ENCODE data around the gene ACKR3. TPM values are rescaled to one million over a fixed set of nuclear protein-coding genes. Genes with fewer than 3 reads are reported as not detected.

Gene ACKR3
- polyA plus RNA-seq, 3 donors, result 56.8 to 74.6 (median 62.1) TPM

DNA sequence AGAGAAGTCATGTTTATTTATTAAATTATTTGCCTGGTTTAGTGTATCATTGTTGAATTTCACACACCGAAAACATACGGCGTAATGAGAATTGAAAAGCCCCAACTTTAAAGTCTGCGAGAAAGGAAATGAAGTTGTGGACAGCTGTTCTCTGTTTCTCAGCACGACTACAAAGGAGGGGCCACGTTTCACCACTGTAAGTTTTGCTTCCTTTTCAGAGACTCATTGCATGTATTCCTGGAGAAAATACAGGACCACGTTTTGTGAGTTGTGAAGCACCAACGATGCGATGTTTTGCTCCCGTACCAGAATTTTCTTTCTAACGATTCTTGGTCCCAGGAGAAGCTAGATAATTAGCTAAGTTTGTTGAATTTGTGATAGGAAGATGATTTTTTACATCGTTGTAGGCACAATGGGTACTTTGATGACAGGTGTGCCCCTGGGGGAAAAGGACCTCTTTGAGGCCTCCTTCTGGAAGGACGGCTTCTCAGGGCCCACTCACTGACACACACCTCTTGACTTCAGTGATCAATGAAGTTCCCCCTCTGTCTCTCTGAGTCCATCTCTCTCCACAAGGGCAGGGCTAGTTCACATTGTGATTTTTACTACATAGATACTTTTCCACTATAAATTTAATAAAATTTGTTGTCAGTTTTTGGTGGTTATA lies 23.7 kb upstream of the ACKR3 start:
- no peak for DNase-seq

DNA sequence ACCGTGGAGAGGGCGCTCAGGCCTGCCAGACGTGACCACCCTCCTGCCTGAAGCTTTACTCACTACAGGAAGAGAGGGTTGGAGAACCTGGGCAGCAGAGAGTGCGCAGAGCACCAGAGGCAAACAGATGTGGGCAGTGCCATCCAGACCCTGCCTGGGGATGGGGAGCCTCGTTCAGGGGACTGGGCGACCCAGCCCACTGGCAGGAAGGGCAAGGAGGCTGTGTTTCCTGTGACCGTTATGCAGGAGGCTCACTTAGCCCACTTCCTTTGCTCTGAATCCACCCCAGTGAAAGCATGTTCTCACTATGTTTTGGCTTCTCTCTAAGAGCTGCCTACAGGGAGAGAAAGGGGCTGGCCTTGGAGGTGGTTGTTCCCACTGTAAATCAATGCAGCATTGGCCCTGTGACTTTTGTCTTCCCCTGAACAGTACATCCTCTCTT lies 23.0 kb upstream of the ACKR3 start:
- no peak for DNase-seq

GRCh38 chr2:236547725-236548124 lies 21.9 kb upstream of the ACKR3 start:
- DNase-seq, result no peak

DNA sequence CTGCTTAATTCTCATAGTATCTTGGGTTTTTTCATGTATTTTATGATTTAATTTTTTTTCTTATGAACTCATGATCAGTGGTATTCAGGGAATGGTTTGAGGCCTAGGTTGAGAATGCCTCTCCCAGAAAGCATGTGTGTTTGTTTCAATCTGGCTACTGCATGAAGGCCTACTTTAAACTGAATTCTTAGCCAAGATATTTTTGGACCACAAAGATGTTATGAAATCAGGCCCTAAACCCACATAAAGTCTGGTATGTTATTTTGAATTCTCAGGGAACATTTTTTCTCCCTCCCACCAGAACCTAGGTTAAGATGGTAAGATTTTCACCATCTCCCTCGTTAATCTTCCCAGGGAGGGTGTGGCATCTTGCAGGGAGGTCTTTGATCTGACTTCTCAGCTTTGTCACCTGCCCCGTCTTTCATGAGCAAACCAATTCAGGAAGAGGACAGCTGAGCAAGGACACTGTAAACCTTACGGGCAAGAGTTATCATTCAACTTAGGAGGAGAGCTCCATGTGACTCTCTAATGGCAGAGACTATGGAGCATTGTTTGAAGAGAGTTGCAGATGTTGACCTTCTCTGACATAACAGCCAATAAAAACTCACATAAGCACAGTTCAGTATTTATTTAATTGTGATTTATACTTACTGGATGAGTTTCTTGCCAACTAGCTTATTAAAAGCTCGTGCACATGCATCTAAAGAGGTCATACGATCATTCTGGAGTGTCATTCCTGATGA lies 21.3 kb upstream of the ACKR3 start:
- no peak for DNase-seq

DNA sequence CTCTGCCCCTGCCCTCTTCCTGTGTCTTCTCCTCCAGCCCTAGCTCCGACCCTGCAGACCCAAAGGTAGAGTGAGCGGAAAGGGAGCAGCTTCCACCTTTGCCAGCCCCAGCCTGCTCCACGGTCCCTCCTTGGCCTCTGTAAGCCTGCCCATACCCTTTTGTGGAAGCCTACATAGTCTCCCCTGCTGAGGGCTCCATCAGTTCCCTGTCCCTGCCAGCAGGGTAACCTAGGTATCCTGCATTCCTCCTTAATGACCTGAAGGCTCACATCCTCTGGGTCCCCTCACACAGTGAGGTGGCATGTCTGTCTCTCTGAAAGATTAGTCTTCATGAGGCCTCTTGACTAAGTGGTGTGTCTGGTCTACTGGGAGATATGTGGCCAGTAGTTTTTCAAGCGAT lies 20.5 kb upstream of the ACKR3 start:
- no peak for DNase-seq

DNA sequence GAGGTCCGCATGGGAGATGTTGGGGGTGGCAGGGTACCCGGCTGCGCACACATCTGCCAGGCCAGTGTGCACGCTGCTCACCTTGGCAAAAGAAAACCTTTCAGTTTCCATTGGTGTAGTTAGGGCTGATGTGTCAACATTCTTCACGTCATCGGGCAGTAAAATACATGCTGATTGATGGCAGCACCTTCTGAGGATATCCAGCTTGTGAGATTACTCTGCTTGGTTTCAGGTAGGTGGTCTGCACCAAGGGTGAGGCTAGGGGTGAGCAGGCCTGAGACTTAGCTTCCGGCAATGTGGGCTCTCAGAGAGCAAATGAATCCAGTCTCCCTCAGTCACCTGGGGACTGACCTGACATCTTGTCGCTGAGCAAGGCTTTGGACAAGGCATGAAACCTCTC lies 19.3 kb upstream of the ACKR3 start:
- DNase-seq, result no peak

GRCh38 chr2:236550701-236551465 lies 18.7 kb upstream of the ACKR3 start:
- DNase-seq, result no peak

GRCh38 chr2:236551471-236552211 lies 18.0 kb upstream of the ACKR3 start:
- no peak for DNase-seq

DNA sequence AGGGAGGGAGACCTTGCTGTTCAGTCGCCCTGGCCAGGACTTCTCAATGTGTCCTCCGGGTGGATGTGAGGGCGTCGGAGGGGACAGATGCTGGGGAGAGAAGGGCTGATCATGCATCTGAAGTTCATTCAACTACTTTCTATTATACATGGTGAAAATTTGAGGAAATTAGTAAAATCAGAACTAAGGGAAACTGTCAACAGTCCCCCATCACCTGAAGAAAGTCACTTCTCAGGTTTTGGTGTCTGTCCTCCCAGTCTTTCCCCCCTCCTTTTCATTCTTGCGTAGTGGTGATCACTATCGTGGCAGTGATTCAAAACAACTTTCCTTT lies 17.4 kb upstream of the ACKR3 start:
- DNase-seq, result no peak

- no peak for DNase-seq
These were observed 16.9 kb upstream of the ACKR3 start for GRCh38 chr2:236552581-236553363.

- no peak for DNase-seq
These were observed 16.1 kb upstream of the ACKR3 start for GRCh38 chr2:236553522-236553921.

DNA sequence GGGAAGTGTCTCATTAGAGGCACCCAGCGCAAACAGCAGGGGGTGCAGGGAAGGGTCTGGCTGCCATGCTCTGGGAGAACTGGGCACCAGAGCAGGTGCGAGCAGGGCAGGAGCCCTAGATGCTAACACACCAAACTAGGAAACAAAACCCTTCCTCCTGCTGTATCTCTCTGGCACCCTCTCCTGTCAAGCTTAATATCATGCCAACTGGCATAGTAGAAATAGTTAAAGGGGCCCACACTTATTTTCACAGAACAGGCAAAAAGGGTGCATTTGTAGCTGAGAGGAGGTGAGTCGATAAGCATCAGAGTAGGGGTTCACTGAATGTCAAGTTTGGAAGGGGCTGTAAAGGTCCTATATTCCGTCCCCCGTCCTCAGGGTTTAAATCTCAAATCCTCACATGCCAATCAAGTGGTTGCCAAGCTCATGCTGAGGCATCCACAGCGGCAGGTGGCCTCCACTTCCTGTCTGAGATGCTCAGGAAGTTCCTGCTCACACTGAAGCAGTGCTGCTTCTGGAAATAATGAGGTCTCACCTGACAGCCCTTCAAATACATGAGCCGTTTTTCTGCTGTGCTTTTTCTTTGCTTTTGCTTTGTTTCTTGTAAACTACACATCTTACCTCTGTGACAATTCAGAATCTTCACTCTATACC lies 14.9 kb upstream of the ACKR3 start:
- DNase-seq, result no peak

DNA sequence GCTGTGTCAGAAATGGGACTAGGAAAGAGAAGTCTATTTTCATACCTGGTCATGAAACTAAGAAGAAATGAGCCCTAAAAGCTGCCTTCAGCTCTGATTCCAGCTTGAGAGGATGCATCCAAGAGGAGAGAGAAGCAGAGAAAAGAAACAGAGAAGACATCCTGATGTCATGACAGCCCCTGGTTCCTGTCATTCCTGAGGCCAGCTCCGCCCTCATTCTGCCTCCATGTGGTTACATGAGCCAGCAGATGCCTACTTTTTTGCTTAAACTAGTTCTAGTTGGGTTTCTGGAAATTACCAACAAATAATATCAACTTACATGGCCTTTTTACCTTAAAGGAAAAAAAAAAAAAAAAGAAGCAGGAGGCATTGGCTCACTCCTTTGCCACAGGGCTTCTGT lies 14.1 kb upstream of the ACKR3 start:
- DNase-seq, result no peak

- no peak for DNase-seq
These were observed 12.2 kb upstream of the ACKR3 start for GRCh38 chr2:236557306-236558030.

DNA sequence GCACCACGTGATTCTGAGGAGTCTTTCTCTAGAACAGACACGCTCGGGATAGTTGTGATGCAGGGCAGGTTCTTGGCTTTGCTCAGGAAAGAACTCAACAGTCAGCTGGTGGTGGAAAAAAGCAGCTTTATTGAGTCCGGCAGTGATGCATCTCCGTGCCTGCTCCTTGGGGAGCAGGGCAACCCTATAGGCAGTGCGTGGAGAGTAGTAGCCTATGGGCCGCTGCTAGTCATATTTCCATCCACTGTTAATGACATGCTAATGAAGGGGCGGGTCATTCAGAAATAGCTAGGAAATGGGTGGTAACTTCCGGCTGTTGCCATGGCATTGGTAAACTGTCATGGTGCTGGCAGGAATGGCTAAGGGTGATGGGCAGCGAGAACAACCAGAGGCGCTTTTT lies 11.6 kb upstream of the ACKR3 start:
- DNase-seq, result no peak

DNA sequence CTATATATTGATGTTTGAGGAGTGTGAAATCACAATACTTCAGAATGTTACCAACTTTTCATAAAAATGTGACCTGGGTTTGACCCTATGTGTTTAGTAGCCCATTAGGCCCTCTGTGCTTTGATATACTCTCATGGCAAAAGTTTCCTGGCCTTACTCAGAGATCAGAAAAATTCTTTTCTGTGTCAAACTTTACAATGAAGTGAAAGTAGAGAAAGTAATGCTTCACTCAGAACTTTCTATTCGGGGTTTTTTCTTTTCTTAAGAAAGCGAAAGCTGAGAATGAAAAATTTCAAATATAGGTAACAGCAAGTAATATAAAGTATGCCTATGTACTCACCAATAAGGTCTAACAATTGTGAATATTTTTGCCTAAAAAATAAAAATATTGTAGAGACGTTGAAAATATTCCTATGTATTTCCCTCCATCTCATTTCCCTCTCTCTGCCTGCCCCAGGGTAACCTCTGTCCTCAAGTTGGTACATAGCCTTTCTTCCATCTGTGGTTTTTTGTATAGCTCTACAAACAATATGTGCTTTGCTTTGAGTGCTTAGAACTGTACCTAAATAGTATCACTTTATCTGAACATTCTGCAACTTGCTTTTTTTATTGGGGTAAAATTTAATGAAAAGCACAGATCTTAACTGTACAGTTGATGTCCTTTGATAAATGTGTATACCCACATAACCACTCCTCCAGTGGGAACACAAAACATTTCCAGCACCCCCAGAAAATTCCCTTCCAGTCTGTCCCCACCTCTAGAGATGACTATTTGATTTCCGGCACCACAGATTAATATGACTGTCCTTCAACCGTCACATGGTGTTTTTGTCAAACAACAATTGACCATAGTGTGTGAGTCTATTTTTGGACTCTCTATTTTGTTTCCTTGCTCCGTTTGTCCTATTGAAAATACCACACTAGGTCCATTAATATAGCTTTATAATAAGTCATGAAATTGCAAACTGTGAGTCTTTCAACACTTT lies 10.3 kb upstream of the ACKR3 start:
- no peak for DNase-seq

- no peak for DNase-seq
These were observed 7.8 kb upstream of the ACKR3 start for GRCh38 chr2:236561874-236562273.

DNA sequence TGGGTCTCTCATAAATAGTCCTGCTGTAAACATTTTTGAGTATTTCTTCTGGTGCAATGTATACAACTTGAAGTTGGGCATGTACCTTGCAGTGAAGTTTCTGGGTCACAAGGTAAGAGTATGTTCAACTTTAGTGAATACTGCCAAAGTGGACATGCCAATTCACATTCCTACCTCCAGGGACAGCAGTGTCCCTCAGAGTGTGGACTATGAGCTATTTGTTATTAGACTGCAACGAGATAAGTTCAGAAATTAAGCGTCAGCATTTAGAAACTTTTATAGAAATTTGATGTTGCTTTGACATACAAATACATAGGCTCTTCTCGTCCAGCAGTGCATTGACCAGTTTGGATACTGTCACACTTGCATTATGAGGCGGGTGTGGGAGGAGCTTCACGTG lies 7.2 kb upstream of the ACKR3 start:
- DNase-seq, result no peak

DNA sequence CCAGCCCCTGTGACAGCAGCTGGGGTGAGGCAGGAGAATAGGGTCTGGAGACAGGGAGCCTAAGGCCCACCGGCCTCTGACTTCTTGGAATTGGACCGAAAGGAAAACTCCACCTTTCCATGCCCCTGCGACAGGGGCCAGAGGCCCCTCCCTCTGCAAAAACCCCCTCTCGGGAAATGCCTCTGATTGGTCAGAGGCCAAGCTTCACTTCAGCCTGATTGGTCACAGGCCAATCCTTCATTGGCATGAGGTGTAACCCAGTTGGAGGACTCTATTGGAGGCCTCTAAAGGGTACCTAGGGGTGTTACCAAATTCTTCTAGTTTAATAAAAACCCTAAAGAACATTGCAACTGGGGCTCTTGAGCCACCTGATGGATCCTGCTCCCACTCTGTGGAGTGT lies 5.7 kb upstream of the ACKR3 start:
- DNase-seq, result no peak

Data from renal pelvis (tissue), 4 donors.